A549 treated with GW870086 at 1 μM for 4 hours (cell line): ENCODE results near the gene TNFRSF13B. TPM values are rescaled to one million over a fixed set of nuclear protein-coding genes. Genes with fewer than 3 reads are reported as not detected.

Experiments
- total RNA-seq: library from RNA; stranded (reverse); fragments of 200-300 nt; extraction: Qiagen RNA extraction; gene quantifications from 5 replicates; pipeline ENCODE4 v1.2.3, GENCODE V29; 2022; ENCODE audit warnings: low read depth

The TNFRSF13B gene
- not detected in 5 replicates for total RNA-seq

DNA sequence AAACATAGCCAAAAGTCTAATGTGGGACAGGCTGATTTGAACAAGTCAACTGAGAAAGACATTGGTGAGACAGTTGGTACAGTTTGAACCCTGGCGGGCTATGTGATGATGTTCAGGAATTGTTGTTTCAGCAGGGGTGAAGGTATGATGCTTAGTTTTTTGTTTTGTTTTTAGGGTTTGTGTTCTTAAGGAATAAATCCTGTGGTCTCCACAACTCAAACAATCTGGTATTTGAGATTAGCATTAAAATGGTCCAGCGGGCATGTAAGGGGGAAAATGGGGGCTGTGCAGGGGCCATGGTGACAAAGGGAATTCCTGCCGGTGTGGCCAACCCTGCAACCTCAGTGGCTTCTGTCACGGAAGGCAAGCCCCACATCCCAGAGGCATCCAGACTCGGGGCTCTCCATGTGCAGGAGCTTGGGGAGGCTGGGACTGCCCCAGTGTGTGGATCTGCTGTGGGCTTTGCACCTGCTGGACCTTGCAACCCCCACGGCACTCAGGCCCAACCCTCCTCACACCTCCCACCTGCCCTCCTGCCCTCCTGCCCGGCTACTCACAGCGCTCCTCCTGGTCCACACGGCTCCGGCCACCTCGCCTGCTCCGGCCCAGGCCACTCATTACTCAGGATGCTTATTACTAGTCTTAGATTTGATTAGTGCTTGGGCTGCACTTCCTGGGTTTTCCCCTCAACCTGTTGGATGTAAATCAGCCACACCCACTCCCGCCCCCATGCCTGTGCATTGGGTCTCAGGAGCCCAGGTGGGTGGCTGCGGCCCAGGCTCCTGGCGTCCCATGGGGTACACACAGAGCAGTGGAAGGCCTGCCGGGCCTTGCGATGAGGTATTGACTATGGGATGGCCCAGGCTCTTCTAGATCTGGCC is at the start of gene TNFRSF13B:
TNFRSF13B (minus strand) TSS at position 661 of the 881 bp plus-strand sequence; CDS start at position 618, 43 bp downstream.

Other genes starting within 250 kb of the TNFRSF13B start
- gene MPRIP, start 70.3 kb upstream of the TNFRSF13B start, total RNA-seq = 270 to 455 TPM (median 383 TPM) in 5 replicates
- gene PLD6, start 234.2 kb upstream of the TNFRSF13B start, total RNA-seq = 6.7 to 8.5 TPM (median 6.8 TPM) in 5 replicates